ENCODE measurements around the gene TMEM190. TPM values are rescaled to one million over a fixed set of nuclear protein-coding genes. Genes with fewer than 3 reads are reported as not detected.

Gene TMEM190
- total and polyA plus RNA-seq, 3 donors from 2014 or later, result 12.9 to 35.4 (median 19.2) TPM

DNA sequence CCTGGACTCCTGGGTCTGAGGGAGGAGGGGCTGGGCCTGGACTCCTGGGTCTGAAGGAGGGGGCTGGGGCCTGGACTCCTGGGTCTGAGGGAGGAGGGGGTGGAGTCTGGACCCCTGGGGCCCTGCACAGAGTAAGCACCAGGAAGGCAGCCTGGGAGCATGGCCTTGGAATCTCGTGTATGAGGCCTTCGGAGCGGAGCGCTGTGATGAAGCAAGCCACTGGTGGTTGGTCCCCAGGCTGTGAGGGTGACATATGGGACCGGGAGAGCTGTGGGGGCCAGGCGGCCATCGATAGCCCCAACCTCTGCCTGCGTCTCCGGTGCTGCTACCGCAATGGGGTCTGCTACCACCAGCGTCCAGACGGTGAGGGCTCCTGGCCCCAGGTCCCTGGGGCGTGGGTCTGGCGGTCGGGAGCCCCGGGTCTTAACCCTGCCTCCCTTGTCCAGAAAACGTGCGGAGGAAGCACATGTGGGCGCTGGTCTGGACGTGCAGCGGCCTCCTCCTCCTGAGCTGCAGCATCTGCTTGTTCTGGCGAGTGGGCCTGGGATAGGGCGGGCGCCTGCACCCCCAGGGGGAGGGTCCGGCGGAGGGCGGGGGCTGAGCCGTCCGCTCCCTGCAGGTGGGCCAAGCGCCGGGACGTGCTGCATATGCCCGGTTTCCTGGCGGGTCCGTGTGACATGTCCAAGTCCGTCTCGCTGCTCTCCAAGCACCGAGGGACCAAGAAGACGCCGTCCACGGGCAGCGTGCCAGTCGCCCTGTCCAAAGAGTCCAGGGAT lies 918 bp downstream of the TMEM190 start:
- 23 to 35% methylated on average over 20 to 43 of the region's 43 CpGs for WGBS, 2 donors
- H3K27ac ChIP-seq, result no peak overlapping the region
- no peak overlapping the region for H3K4me3 ChIP-seq
- H3K27me3 ChIP-seq, result no peaks in the 10 kb centered on the region
- no peaks in the 10 kb centered on the region for H3K36me3 ChIP-seq (ENCODE audit: low read depth, missing control alignments)
- DNase-seq, result no peak
- TF ChIP-seq, protein P1, sequence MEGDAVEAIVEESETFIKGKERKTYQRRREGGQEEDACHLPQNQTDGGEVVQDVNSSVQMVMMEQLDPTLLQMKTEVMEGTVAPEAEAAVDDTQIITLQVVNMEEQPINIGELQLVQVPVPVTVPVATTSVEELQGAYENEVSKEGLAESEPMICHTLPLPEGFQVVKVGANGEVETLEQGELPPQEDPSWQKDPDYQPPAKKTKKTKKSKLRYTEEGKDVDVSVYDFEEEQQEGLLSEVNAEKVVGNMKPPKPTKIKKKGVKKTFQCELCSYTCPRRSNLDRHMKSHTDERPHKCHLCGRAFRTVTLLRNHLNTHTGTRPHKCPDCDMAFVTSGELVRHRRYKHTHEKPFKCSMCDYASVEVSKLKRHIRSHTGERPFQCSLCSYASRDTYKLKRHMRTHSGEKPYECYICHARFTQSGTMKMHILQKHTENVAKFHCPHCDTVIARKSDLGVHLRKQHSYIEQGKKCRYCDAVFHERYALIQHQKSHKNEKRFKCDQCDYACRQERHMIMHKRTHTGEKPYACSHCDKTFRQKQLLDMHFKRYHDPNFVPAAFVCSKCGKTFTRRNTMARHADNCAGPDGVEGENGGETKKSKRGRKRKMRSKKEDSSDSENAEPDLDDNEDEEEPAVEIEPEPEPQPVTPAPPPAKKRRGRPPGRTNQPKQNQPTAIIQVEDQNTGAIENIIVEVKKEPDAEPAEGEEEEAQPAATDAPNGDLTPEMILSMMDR (IDR thresholded peaks at IDR 0.05), result no peak
- no peak for TF ChIP-seq POLR2A (IDR thresholded peaks at IDR 0.05)
- intact Hi-C loops (cut with DNase I; ENCODE audit: low total_unique reads), result no loop called here
- H3K4me1 ChIP-seq, result no peaks in the 10 kb centered on the region
- no peaks in the 10 kb centered on the region for H3K9me3 ChIP-seq

DNA sequence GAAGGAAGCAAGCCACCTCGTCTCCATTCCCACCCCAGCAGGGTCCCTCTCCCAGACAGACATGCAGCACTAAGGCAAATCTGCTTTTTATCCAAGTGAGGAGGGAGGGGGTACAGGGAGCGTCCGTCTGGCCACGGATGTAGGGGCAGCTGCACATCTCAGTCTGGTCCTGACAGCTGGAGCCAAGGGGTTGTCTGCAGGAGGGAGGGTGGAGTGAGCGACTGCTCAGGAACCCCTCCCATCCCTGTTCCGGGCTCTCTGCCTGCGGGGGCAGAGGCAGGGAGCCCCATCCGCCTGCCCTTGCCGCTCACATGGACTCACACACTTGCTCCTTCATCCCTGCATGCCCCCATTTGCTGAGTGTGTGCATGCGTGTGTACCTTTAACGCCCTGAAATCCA lies 2.5 kb downstream of the TMEM190 start:
- H3K9me3 ChIP-seq, result no peaks in the 10 kb centered on the region
- WGBS, 2 donors, result 72 to 75% methylated on average over 9 to 11 of the region's 11 CpGs
- no peak for TF ChIP-seq POLR2A (IDR thresholded peaks at IDR 0.05)
- TF ChIP-seq, protein P1 (IDR thresholded peaks at IDR 0.05), result no peak
- H3K27me3 ChIP-seq, result no peaks in the 10 kb centered on the region
- DNase-seq, result no peak
- H3K27ac ChIP-seq, result no peak overlapping the region
- intact Hi-C loops (cut with DNase I; ENCODE audit: low total_unique reads), result no loop called here
- peaks cover 7% of the 10 kb centered on the region for H3K4me1 ChIP-seq
- no peak overlapping the region for H3K4me3 ChIP-seq
- H3K36me3 ChIP-seq (ENCODE audit: low read depth, missing control alignments), result no peaks in the 10 kb centered on the region

DNA sequence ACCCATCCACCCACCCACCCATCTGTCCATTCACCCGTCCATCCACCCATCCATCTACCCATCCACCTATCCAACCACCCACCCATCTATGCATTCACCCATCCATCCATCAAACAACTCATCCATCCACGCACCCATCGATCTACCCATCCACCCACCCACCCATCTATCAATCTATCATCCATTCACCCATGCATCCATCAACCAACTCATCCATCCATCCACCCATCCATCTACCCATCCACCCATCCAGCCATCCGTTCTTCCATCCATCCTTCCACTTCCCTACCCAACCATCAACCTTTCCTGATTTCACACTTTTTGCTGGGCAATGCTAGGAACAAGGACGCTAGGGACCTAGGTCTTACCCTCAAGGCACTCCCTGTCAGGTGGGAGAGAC lies 5.4 kb downstream of the TMEM190 start:
- no peaks in the 10 kb centered on the region for H3K27me3 ChIP-seq
- H3K27ac ChIP-seq, result no peak overlapping the region
- 95 to 98% methylated on average over 5 of the region's 5 CpGs for WGBS, 2 donors
- peaks cover 21% of the 10 kb centered on the region for H3K4me1 ChIP-seq
- no peaks in the 10 kb centered on the region for H3K36me3 ChIP-seq (ENCODE audit: low read depth, missing control alignments)
- H3K9me3 ChIP-seq, result no peaks in the 10 kb centered on the region
- no peak for TF ChIP-seq POLR2A (IDR thresholded peaks at IDR 0.05)
- TF ChIP-seq, protein P1 (IDR thresholded peaks at IDR 0.05), result no peak
- DNase-seq, result no peak
- intact Hi-C loops (cut with DNase I; ENCODE audit: low total_unique reads), result loop anchor here (5.0 kb wide), 1 partner anchor 40 kb away; no protein-coding TSS in a partner anchor
- no peak overlapping the region for H3K4me3 ChIP-seq

DNA sequence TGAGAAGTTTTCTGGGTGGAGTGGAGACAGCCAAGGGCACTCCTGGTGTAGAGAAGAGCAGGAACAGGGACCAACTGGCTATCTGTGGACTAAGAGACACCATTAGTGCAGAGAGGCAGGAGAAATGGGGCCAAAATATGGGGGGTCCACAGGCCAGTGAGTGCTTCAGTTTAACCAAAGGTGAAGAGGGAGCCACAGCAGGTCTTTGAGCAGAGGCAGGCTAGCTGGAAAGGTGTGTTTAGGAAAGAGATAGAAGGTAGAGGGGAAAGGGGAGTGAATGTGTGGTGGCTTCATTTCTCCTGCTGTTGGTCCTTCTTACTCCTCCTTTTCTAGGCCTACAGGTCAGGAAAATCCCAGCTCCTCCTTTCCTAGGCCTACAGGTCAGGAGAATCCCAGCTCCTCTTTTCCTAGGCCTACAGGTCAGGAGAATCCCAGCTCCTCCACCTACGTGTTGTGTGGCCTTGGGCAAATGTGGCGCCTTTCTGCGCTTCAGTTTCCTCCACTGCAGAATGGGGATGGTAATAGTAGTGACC lies 6.0 kb downstream of the TMEM190 start:
- intact Hi-C loops (cut with DNase I; ENCODE audit: low total_unique reads), result loop anchor here (5.0 kb wide), 1 partner anchor 40 kb away; no protein-coding TSS in a partner anchor
- no peaks in the 10 kb centered on the region for H3K27me3 ChIP-seq
- H3K27ac ChIP-seq, result no peak overlapping the region
- no peaks in the 10 kb centered on the region for H3K9me3 ChIP-seq
- H3K4me3 ChIP-seq, result no peak overlapping the region
- no peak for DNase-seq
- TF ChIP-seq POLR2A (IDR thresholded peaks at IDR 0.05), result no peak
- TF ChIP-seq, protein P1 (IDR thresholded peaks at IDR 0.05), result no peak
- H3K36me3 ChIP-seq (ENCODE audit: low read depth, missing control alignments), result no peaks in the 10 kb centered on the region
- peaks cover 27% of the 10 kb centered on the region for H3K4me1 ChIP-seq
- 69 to 82% methylated on average over 3 of the region's 3 CpGs for WGBS, 2 donors
